Suprapubic skin (tissue), 3 donors: ENCODE results near the gene TFDP1.
"Not testable (repeated sequence)": the region's sequence is repeated elsewhere in the genome, so short reads cannot be mapped to it uniquely, and the experiment has no call there.

Source experiments
- POLR2AphosphoS5 ChIP-seq, 3 donors: sonication (generic); formaldehyde crosslinking; IDR thresholded peaks; one replicate each; pipeline ENCODE4 v1.6.1; 2017; ENCODE audit warnings: antibody characterized with exemption in 3 of 3
- TF ChIP-seq, protein P1 (sequence below), 2 donors: fragments of 200-600 bp in 1 of 2; fragments of 450-650 bp in 1 of 2; sonication (generic) in 1 of 2; IDR thresholded peaks; one replicate each; pipeline ENCODE4 v1.5.1; 2016 to 2019; ENCODE audit warnings: antibody characterized with exemption in 2 of 2, mild to moderate bottlenecking in 1 of 2, moderate library complexity in 1 of 2

- TF ChIP-seq, protein P1, sequence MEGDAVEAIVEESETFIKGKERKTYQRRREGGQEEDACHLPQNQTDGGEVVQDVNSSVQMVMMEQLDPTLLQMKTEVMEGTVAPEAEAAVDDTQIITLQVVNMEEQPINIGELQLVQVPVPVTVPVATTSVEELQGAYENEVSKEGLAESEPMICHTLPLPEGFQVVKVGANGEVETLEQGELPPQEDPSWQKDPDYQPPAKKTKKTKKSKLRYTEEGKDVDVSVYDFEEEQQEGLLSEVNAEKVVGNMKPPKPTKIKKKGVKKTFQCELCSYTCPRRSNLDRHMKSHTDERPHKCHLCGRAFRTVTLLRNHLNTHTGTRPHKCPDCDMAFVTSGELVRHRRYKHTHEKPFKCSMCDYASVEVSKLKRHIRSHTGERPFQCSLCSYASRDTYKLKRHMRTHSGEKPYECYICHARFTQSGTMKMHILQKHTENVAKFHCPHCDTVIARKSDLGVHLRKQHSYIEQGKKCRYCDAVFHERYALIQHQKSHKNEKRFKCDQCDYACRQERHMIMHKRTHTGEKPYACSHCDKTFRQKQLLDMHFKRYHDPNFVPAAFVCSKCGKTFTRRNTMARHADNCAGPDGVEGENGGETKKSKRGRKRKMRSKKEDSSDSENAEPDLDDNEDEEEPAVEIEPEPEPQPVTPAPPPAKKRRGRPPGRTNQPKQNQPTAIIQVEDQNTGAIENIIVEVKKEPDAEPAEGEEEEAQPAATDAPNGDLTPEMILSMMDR (IDR thresholded peaks at IDR 0.05): not testable (repeated sequence)
- TF ChIP-seq POLR2AphosphoS5 (IDR thresholded peaks at IDR 0.05): not testable (repeated sequence)
These were observed 21.0 kb upstream of the TFDP1 start for GRCh38 chr13:113563511-113563910.
